Esophagus muscularis mucosa (tissue), 4 donors: ENCODE measurements around the gene CPA2. TPM values are rescaled to one million over a fixed set of nuclear protein-coding genes. Genes with fewer than 3 reads are reported as not detected.
"Not testable (repeated sequence)": the region's sequence is repeated elsewhere in the genome, so short reads cannot be mapped to it uniquely, and the experiment has no call there.

Experiments
- DNase-seq: peaks from one replicate; pipeline ENCODE4 v3.0.0-alpha.2; 2017; ENCODE audit errors: extremely low spot score
- H3K27ac ChIP-seq, 4 donors: fragments of 200-600 bp; sonication (generic); replicated peaks in 1 of 4; 1 replicate in 3 of 4; 2 replicates in 1 of 4; pipeline ENCODE4 v1.5.1; 2016 to 2019; ENCODE audit warnings: mild to moderate bottlenecking in 1 of 4
- H3K27me3 ChIP-seq, 4 donors: fragments of 200-600 bp; sonication (generic); one replicate each; pipeline versions ENCODE4 v1.5.1 to v1.6.0; 2016 to 2019
- H3K36me3 ChIP-seq, 4 donors: fragments of 200-600 bp; sonication (generic); one replicate each; pipeline ENCODE4 v1.5.1; 2016 to 2019
- H3K4me1 ChIP-seq, 4 donors: fragments of 200-600 bp; sonication (generic); one replicate each; pipeline ENCODE4 v1.5.1; 2016 to 2019
- H3K4me3 ChIP-seq, 4 donors: fragments of 200-600 bp; sonication (generic); 1 replicate in 2 of 4; 2 replicates in 2 of 4; pipeline ENCODE4 v1.5.1; 2016 to 2019; ENCODE audit warnings: mild to moderate bottlenecking in 4 of 4, moderate library complexity in 1 of 4
- H3K9me3 ChIP-seq, 4 donors: fragments of 200-600 bp; sonication (generic); 1 replicate in 3 of 4; 2 replicates in 1 of 4; pipeline ENCODE4 v1.5.1; 2016 to 2019
- CTCF ChIP-seq, 3 experiments: fragments of 200-600 bp in 2 of 3; fragments of 450-650 bp in 1 of 3; sonication (generic) in 2 of 3; IDR thresholded peaks; one replicate each; pipeline ENCODE4 v1.5.1; 2017 to 2019; ENCODE audit warnings: antibody characterized with exemption in 3 of 3, mild to moderate bottlenecking in 2 of 3, moderate library complexity in 1 of 3
- EP300 ChIP-seq: sonication (generic); formaldehyde crosslinking; IDR thresholded peaks from one replicate; pipeline ENCODE4 v1.6.1; 2017; ENCODE audit warnings: antibody characterized with exemption
- POLR2A ChIP-seq: fragments of 450-650 bp; IDR thresholded peaks from one replicate; pipeline ENCODE4 v1.6.1; 2017; ENCODE audit warnings: antibody characterized with exemption, moderate library complexity, mild to moderate bottlenecking, low read depth
- POLR2AphosphoS5 ChIP-seq, 2 donors: sonication (generic); formaldehyde crosslinking; IDR thresholded peaks; one replicate each; pipeline ENCODE4 v1.6.1; 2017; ENCODE audit warnings: antibody characterized with exemption in 2 of 2
- WGBS: methylation state at CpG from one replicate; pipeline ENCODE4 v1.1.5; 2018; 5-methylcytosine and 5-hydroxymethylcytosine counted together
- intact Hi-C: fragments of 100-400 bp; cut with DNase I; formaldehyde crosslinking; loops from one replicate; pipeline ENCODE4 v1.15.1; 2023
- total RNA-seq, 4 donors: library from RNA; depleted of rRNA; stranded (reverse); fragments of >200 nt; gene quantifications; one replicate each; pipeline versions ENCODE4 v1.1.0 to v1.2.1, GENCODE V29; 2016

CPA2 gene
- total RNA-seq, 4 donors from 2014 or later: not detected

DNA sequence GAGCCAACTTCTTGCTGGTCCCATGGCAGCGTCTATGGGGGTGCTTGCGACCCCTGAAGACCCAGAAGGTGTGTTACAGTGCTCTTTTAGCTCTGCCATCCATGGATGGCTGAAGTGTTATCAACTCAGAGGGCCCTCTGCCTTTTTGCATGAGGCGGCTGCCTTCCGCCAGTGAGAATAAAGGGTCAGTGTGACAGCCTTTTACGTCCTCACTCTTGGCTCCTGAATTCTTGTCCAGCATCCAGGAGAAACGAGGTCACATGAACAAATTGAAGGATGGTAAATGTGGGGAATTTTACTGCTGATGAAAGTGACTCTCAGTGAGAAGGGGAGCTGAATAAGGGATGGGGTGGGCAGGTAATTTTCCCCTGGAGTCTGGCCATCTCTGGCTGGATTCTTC is 34.9 kb upstream of the CPA2 start:
- Histone ChIP-seq H3K4me1 (peaks cover 4 to 26% (median 15%) of the 10 kb centered on the region in 4 donors), H3K27ac (no peak overlapping the region), H3K4me3 (no peak overlapping the region), H3K27me3 (no peaks in the 10 kb centered on the region), H3K9me3 (no peaks in the 10 kb centered on the region), H3K36me3 (no peaks in the 10 kb centered on the region)
- WGBS: 76% methylated on average over 4 of the region's 6 CpGs
- DNase-seq: no peak
- intact Hi-C loops: no loop called here
- TF ChIP-seq POLR2AphosphoS5 (IDR thresholded peaks at IDR 0.05): no peak
- no peak for TF ChIP-seq EP300
- no peak for TF ChIP-seq POLR2A
- TF ChIP-seq CTCF (IDR thresholded peaks at IDR 0.05): no peak

GRCh38 chr7:130232209-130232608 is 34.5 kb upstream of the CPA2 start:
- Histone ChIP-seq H3K4me1 (peaks cover 4 to 26% (median 15%) of the 10 kb centered on the region in 4 donors), H3K4me3 (no peak overlapping the region), H3K9me3 (no peaks in the 10 kb centered on the region), H3K36me3 (no peaks in the 10 kb centered on the region), H3K27me3 (no peaks in the 10 kb centered on the region), H3K27ac (no peak overlapping the region)
- intact Hi-C loops: no loop called here
- DNase-seq: no peak
- 82% methylated on average over 2 of the region's 2 CpGs for WGBS
- TF ChIP-seq POLR2AphosphoS5 (IDR thresholded peaks at IDR 0.05): no peak
- no peak for TF ChIP-seq POLR2A
- TF ChIP-seq CTCF (IDR thresholded peaks at IDR 0.05): no peak
- no peak for TF ChIP-seq EP300

DNA sequence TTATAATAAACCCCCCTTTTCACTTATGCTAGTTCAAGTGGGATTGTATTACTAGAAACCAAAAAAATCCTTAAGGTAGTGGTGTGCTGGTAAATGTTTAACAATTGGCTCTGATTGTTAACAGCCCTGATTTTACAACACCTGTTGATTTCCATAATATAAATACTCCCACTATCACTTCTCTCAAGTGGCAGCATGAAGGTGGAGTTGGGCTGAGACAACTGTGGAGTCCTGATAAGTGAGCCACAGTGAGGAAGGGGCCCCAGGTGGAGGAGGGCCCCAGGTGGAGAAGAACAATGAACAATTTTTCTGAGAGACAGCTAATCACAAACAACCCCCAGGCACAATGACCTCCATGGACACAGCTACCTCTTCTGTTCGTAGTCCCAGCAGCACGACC is 32.6 kb upstream of the CPA2 start:
- TF ChIP-seq EP300: no peak
- TF ChIP-seq POLR2AphosphoS5 (IDR thresholded peaks at IDR 0.05): no peak
- no peak for TF ChIP-seq POLR2A
- no peak for TF ChIP-seq CTCF (IDR thresholded peaks at IDR 0.05)
- Histone ChIP-seq H3K27ac (no peak overlapping the region), H3K4me1 (peaks cover 0 to 10% (median 0%) of the 10 kb centered on the region in 4 donors), H3K9me3 (no peaks in the 10 kb centered on the region), H3K36me3 (no peaks in the 10 kb centered on the region), H3K27me3 (no peaks in the 10 kb centered on the region), H3K4me3 (no peak overlapping the region)
- WGBS: 92% methylated on average over 2 of the region's 2 CpGs
- intact Hi-C loops: no loop called here
- DNase-seq: no peak

- H3K27me3 ChIP-seq, DNase-seq, H3K4me3 ChIP-seq, intact Hi-C loops, H3K9me3 ChIP-seq, H3K4me1 ChIP-seq, H3K27ac ChIP-seq, H3K36me3 ChIP-seq: not testable (repeated sequence)
- WGBS: 78% methylated on average over 4 of the region's 4 CpGs
Observed at GRCh38 chr7:130236361-130236760, 30.3 kb upstream of the CPA2 start.

GRCh38 chr7:130240240-130240639 is 26.4 kb upstream of the CPA2 start:
- 94% methylated on average over 1 of the region's 1 CpG for WGBS

More at GRCh38 chr7:130240240-130240639, 26.4 kb upstream of the CPA2 start:
- no peaks in the 10 kb centered on the region for H3K9me3 ChIP-seq
- TF ChIP-seq CTCF (IDR thresholded peaks at IDR 0.05) (no peak), POLR2A (no peak), POLR2AphosphoS5 (IDR thresholded peaks at IDR 0.05) (no peak), EP300 (no peak)
- intact Hi-C loops: no loop called here
- DNase-seq: no peak
- H3K27ac ChIP-seq: no peak overlapping the region
- no peak overlapping the region for H3K4me3 ChIP-seq
- no peaks in the 10 kb centered on the region for H3K36me3 ChIP-seq
- H3K4me1 ChIP-seq: peaks cover 0 to 8% (median 4%) of the 10 kb centered on the region in 4 donors
- no peaks in the 10 kb centered on the region for H3K27me3 ChIP-seq
